ENCODE measurements around the gene NOTCH1. TPM values are rescaled to one million over a fixed set of nuclear protein-coding genes. Genes with fewer than 3 reads are reported as not detected.

The NOTCH1 gene
- total and polyA plus RNA-seq, 2 donors, result 19.7 to 25.6 TPM

- H3K4me1 ChIP-seq (ENCODE audit: insufficient read depth), result peaks cover 3% of the 10 kb centered on the region
- DNase-seq (ENCODE audit: extremely low spot score), result no peak
- no peaks in the 10 kb centered on the region for H3K36me3 ChIP-seq (ENCODE audit: insufficient read depth)
- 73% methylated on average over 13 of the region's 13 CpGs for WGBS
- H3K4me3 ChIP-seq (ENCODE audit: low read depth, low read length), result no peak overlapping the region
- H3K27ac ChIP-seq (ENCODE audit: low read depth), result peak overlapping the region; percentile 25
These were observed 4.8 kb upstream of the NOTCH1 start for GRCh38 chr9:136550439-136551289.

- no peak for DNase-seq (ENCODE audit: extremely low spot score)
- Histone ChIP-seq H3K4me1 (ENCODE audit: insufficient read depth) (peaks cover 3% of the 10 kb centered on the region), H3K27ac (ENCODE audit: low read depth) (no peak overlapping the region), H3K36me3 (ENCODE audit: insufficient read depth) (no peaks in the 10 kb centered on the region), H3K4me3 (ENCODE audit: low read depth, low read length) (no peak overlapping the region)
- 82% methylated on average over 29 of the region's 29 CpGs for WGBS
These were observed 3.4 kb upstream of the NOTCH1 start for GRCh38 chr9:136549010-136549980.

- WGBS, result 46% methylated on average over 25 of the region's 25 CpGs
- Histone ChIP-seq H3K36me3 (ENCODE audit: insufficient read depth) (no peaks in the 10 kb centered on the region), H3K4me3 (ENCODE audit: low read depth, low read length) (no peak overlapping the region), H3K4me1 (ENCODE audit: insufficient read depth) (peaks cover 3% of the 10 kb centered on the region), H3K27ac (ENCODE audit: low read depth) (peak overlapping the region; percentile 65)
- DNase-seq (ENCODE audit: extremely low spot score), result no peak
These were observed 1.8 kb upstream of the NOTCH1 start for GRCh38 chr9:136547508-136548215.

GRCh38 chr9:136546697-136547501 is 1.1 kb upstream of the NOTCH1 start:
- no peaks in the 10 kb centered on the region for H3K36me3 ChIP-seq (ENCODE audit: insufficient read depth)
- peak overlapping the region; percentile 93 for H3K27ac ChIP-seq (ENCODE audit: low read depth)
- no peak for DNase-seq (ENCODE audit: extremely low spot score)
- H3K4me3 ChIP-seq (ENCODE audit: low read depth, low read length), result peak overlapping the region; percentile 88
- peaks cover 3% of the 10 kb centered on the region for H3K4me1 ChIP-seq (ENCODE audit: insufficient read depth)
- 4% methylated on average over 45 of the region's 45 CpGs for WGBS

- peaks cover 3% of the 10 kb centered on the region for H3K4me1 ChIP-seq (ENCODE audit: insufficient read depth)
- peak overlapping the region; percentile 72 for H3K27ac ChIP-seq (ENCODE audit: low read depth)
- H3K36me3 ChIP-seq (ENCODE audit: insufficient read depth), result no peaks in the 10 kb centered on the region
- peak overlapping the region; percentile 88 for H3K4me3 ChIP-seq (ENCODE audit: low read depth, low read length)
- under 1% methylated on average over 41 of the region's 41 CpGs for WGBS
- DNase-seq (ENCODE audit: extremely low spot score), result no peak
These were observed 220 bp downstream of the NOTCH1 start for GRCh38 chr9:136545692-136545964.

GRCh38 chr9:136544964-136545691 is 720 bp downstream of the NOTCH1 start:
- Histone ChIP-seq H3K4me1 (ENCODE audit: insufficient read depth) (peaks cover 3% of the 10 kb centered on the region), H3K27ac (ENCODE audit: low read depth) (peak overlapping the region; percentile 72), H3K4me3 (ENCODE audit: low read depth, low read length) (peak overlapping the region; percentile 88), H3K36me3 (ENCODE audit: insufficient read depth) (no peaks in the 10 kb centered on the region)
- under 1% methylated on average over 82 of the region's 82 CpGs for WGBS
- DNase-seq (ENCODE audit: extremely low spot score), result no peak

- peak overlapping the region; percentile 88 for H3K4me3 ChIP-seq (ENCODE audit: low read depth, low read length)
- peak overlapping the region; percentile 29 for H3K27ac ChIP-seq (ENCODE audit: low read depth)
- under 1% methylated on average over 31 of the region's 31 CpGs for WGBS
- H3K36me3 ChIP-seq (ENCODE audit: insufficient read depth), result no peaks in the 10 kb centered on the region
- H3K4me1 ChIP-seq (ENCODE audit: insufficient read depth), result peaks cover 3% of the 10 kb centered on the region
- DNase-seq (ENCODE audit: extremely low spot score), result no peak
These were observed 1.3 kb downstream of the NOTCH1 start for GRCh38 chr9:136544548-136544963.

GRCh38 chr9:136543830-136544547 is 1.9 kb downstream of the NOTCH1 start:
- H3K4me1 ChIP-seq (ENCODE audit: insufficient read depth), result peaks cover 3% of the 10 kb centered on the region
- H3K27ac ChIP-seq (ENCODE audit: low read depth), result no peak overlapping the region
- H3K36me3 ChIP-seq (ENCODE audit: insufficient read depth), result no peaks in the 10 kb centered on the region
- no peak for DNase-seq (ENCODE audit: extremely low spot score)
- peak overlapping the region; percentile 88 for H3K4me3 ChIP-seq (ENCODE audit: low read depth, low read length)
- 56% methylated on average over 31 of the region's 31 CpGs for WGBS

GRCh38 chr9:136543280-136543679 is 2.6 kb downstream of the NOTCH1 start:
- Histone ChIP-seq H3K36me3 (ENCODE audit: insufficient read depth) (no peaks in the 10 kb centered on the region), H3K4me3 (ENCODE audit: low read depth, low read length) (no peak overlapping the region), H3K27ac (ENCODE audit: low read depth) (no peak overlapping the region), H3K4me1 (ENCODE audit: insufficient read depth) (peaks cover 3% of the 10 kb centered on the region)
- no peak for DNase-seq (ENCODE audit: extremely low spot score)
- WGBS, result 94% methylated on average over 10 of the region's 10 CpGs

- peaks cover 1% of the 10 kb centered on the region for H3K4me1 ChIP-seq (ENCODE audit: insufficient read depth)
- DNase-seq (ENCODE audit: extremely low spot score), result no peak
- H3K4me3 ChIP-seq (ENCODE audit: low read depth, low read length), result no peak overlapping the region
- H3K36me3 ChIP-seq (ENCODE audit: insufficient read depth), result no peaks in the 10 kb centered on the region
- 84% methylated on average over 28 of the region's 28 CpGs for WGBS
- H3K27ac ChIP-seq (ENCODE audit: low read depth), result no peak overlapping the region
These were observed 3.4 kb downstream of the NOTCH1 start for GRCh38 chr9:136542241-136543040.

- Histone ChIP-seq H3K36me3 (ENCODE audit: insufficient read depth) (peaks cover 4% of the 10 kb centered on the region), H3K4me3 (ENCODE audit: low read depth, low read length) (no peak overlapping the region), H3K27ac (ENCODE audit: low read depth) (no peak overlapping the region), H3K4me1 (ENCODE audit: insufficient read depth) (no peaks in the 10 kb centered on the region)
- no peak for DNase-seq (ENCODE audit: extremely low spot score)
- WGBS, result 77% methylated on average over 16 of the region's 16 CpGs
These were observed 4.1 kb downstream of the NOTCH1 start for GRCh38 chr9:136541709-136542108.

All from urinary bladder (tissue), 4 donors.